ENCODE results near the gene PLA2G15.

PLA2G15 gene

DNA sequence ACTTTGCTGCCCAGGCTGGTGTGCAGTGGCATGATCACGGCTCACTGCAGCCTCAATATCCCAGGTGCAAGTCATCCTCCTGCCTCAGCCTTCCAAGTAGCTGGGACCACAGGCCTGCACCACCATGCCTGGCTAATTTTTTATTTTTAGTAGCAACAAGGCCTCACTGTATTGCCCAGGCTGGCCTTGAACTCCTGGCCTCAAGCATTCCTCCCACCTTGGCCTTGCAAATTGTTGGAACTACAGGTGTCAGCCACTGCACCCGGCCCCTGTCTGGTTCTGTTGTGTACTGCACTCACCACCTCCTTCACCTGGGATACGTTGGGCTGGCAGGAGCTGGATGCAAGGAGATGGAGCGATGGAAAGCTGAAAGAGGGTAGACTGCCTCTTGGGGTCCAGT lies 8.5 kb downstream of the PLA2G15 start:
- TF ChIP-seq CTCF (conservative IDR thresholded peaks at IDR 0.05) = no peak
- H3K27ac ChIP-seq = no peak overlapping the region

DNA sequence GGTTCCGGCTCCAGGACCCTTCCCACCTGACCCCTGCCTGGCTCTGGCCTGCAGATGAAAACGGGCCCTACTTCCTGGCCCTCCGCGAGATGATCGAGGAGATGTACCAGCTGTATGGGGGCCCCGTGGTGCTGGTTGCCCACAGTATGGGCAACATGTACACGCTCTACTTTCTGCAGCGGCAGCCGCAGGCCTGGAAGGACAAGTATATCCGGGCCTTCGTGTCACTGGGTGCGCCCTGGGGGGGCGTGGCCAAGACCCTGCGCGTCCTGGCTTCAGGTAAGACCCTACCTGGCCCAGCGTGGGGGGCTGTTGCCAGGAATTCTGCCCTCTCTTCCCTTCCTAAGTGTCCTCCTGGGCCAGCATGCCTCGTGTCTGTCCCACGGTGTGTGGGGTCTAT lies 10.5 kb downstream of the PLA2G15 start:
- no peak for TF ChIP-seq CTCF (conservative IDR thresholded peaks at IDR 0.05)
- H3K27ac ChIP-seq = no peak overlapping the region

GRCh38 chr16:68257251-68257905 lies 12.2 kb downstream of the PLA2G15 start:
- TF ChIP-seq CTCF (conservative IDR thresholded peaks at IDR 0.05) = no peak
- H3K27ac ChIP-seq = no peak overlapping the region

- no peak overlapping the region for H3K27ac ChIP-seq
- no peak for TF ChIP-seq CTCF (conservative IDR thresholded peaks at IDR 0.05)
These were observed 13.0 kb downstream of the PLA2G15 start for GRCh38 chr16:68257906-68258800.

DNA sequence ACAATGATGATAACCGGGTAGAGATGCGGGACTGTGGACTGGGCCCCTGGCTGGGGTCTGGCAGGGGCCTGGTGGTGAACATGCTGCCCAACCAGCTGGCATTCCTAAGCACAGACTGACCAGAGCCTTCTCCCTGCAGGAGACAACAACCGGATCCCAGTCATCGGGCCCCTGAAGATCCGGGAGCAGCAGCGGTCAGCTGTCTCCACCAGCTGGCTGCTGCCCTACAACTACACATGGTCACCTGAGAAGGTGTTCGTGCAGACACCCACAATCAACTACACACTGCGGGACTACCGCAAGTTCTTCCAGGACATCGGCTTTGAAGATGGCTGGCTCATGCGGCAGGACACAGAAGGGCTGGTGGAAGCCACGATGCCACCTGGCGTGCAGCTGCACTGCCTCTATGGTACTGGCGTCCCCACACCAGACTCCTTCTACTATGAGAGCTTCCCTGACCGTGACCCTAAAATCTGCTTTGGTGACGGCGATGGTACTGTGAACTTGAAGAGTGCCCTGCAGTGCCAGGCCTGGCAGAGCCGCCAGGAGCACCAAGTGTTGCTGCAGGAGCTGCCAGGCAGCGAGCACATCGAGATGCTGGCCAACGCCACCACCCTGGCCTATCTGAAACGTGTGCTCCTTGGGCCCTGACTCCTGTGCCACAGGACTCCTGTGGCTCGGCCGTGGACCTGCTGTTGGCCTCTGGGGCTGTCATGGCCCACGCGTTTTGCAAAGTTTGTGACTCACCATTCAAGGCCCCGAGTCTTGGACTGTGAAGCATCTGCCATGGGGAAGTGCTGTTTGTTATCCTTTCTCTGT lies 14.0 kb downstream of the PLA2G15 start:
- no peak for TF ChIP-seq CTCF (conservative IDR thresholded peaks at IDR 0.05)

DNA sequence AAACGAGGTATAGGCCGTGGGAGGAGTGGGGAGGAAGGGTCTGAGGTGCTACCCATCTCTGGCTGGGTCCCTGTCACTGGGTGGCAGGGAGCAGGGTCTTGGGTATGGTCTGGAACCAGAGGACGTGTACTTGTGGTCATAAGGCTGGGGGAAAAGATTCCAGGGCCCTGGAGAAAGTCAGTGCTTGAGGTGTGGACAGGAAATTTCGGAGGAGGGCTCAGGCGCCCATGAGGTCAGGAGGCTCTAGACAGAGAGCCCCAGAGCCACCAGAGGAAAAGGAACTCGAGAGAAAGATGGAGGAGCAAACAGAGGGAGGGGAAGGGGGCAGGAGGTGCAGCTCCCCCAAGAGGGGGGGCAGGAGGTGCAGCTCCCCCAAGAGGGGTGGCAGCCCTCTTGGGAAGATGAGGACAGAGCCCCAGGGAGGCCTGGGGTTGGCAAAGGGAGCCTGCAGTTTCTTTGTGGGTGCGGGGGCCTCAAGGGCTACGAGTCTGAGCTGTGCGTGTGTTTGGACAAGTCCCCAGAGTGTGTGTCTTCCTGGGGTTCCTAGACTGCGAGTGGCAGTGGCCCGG lies 18.5 kb downstream of the PLA2G15 start:
- TF ChIP-seq CTCF (conservative IDR thresholded peaks at IDR 0.05) = no peak
- peak overlapping the region; percentile 76 for H3K27ac ChIP-seq

More for the DNA sequence above, 14.0 kb downstream of the PLA2G15 start:
- no peak overlapping the region for H3K27ac ChIP-seq
